KMS-11 (cell line): ENCODE data around the gene ASPSCR1.

Experiments
- H2AFZ ChIP-seq: fragments of 200-600 bp; sonication (generic); 2 replicates; pipeline ENCODE4 v1.6.1; 2016; ENCODE audit warnings: antibody characterized with exemption, mixed run types, low read depth
- H3K27ac ChIP-seq: fragments of 200-600 bp; sonication (generic); 2 replicates; pipeline ENCODE4 v1.6.1; 2016; ENCODE audit warnings: mild to moderate bottlenecking, mixed run types
- H3K27me3 ChIP-seq: fragments of 200-600 bp; sonication (generic); 2 replicates; pipeline ENCODE4 v1.6.1; 2017; ENCODE audit warnings: mild to moderate bottlenecking, low read depth, mixed run types, moderate library complexity; ENCODE audit not compliant: insufficient read depth
- H3K36me3 ChIP-seq: fragments of 200-600 bp; sonication (generic); 2 replicates; pipeline ENCODE4 v1.6.1; 2017; ENCODE audit warnings: mild to moderate bottlenecking, mixed run types; ENCODE audit not compliant: insufficient read depth
- H3K4me1 ChIP-seq: fragments of 200-600 bp; sonication (generic); 2 replicates; pipeline ENCODE4 v1.6.1; 2016; ENCODE audit warnings: mild to moderate bottlenecking, low read depth, mixed run types; ENCODE audit not compliant: poor library complexity, severe bottlenecking
- H3K4me2 ChIP-seq: fragments of 200-600 bp; sonication (generic); 2 replicates; pipeline ENCODE4 v1.7.0; 2016; ENCODE audit warnings: mild to moderate bottlenecking, mixed run types
- H3K4me3 ChIP-seq: fragments of 200-600 bp; sonication (generic); IDR thresholded peaks from 2 replicates; pipeline ENCODE4 v1.6.1; 2017; ENCODE audit warnings: low read depth, low read length, mixed read lengths; ENCODE audit not compliant: insufficient read depth
- H3K79me2 ChIP-seq: fragments of 200-600 bp; sonication (generic); 2 replicates; pipeline ENCODE4 v1.6.1; 2016; ENCODE audit warnings: low read depth, mixed run types; ENCODE audit not compliant: insufficient read depth
- H3K9ac ChIP-seq: fragments of 200-600 bp; sonication (generic); 2 replicates; pipeline ENCODE4 v1.6.1; 2016; ENCODE audit warnings: mild to moderate bottlenecking, mixed run types
- H4K20me1 ChIP-seq: fragments of 200-600 bp; sonication (generic); 2 replicates; pipeline ENCODE4 v1.6.1; 2016; ENCODE audit warnings: mild to moderate bottlenecking, mixed run types; ENCODE audit not compliant: insufficient read depth
- TF ChIP-seq, protein P1 (sequence below): fragments of 200-600 bp; sonication (generic); conservative IDR thresholded peaks from 2 replicates; pipeline ENCODE4 v1.6.1; 2017; ENCODE audit warnings: low read depth, mild to moderate bottlenecking, antibody characterized with exemption, low read length, moderate library complexity, mixed read lengths

ASPSCR1 gene

DNA sequence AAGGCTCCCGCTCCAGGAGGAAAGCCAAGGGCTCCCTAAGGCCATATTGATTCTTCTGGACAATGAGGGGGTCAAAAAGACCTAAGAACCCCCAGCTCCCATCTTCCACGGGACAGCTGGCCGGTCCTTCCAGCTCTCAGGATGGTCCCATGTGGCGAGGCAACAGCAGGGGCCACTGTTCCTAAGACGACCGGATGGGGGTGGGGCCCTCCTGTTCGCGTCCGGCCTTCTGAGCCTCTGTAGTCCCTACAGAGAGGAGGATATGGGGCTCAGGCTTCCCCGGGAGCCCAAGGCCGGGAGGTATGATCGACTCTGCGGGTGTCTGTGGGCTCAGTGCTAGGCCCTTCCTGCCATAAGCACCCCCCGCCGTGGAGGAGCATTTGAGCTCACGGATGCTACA, 66.1 kb downstream of the ASPSCR1 start:
- Histone ChIP-seq H4K20me1 (no peaks in the 10 kb centered on the region), H3K36me3 (no peaks in the 10 kb centered on the region), H3K27me3 (no peaks in the 10 kb centered on the region), H3K9ac (no peak overlapping the region), H3K79me2 (no peaks in the 10 kb centered on the region), H3K4me1 (no peaks in the 10 kb centered on the region), H3K4me3 (no peak overlapping the region), H3K27ac (no peak overlapping the region), H3K4me2 (no peak overlapping the region), H2AFZ (no peak overlapping the region)
- TF ChIP-seq, protein P1, sequence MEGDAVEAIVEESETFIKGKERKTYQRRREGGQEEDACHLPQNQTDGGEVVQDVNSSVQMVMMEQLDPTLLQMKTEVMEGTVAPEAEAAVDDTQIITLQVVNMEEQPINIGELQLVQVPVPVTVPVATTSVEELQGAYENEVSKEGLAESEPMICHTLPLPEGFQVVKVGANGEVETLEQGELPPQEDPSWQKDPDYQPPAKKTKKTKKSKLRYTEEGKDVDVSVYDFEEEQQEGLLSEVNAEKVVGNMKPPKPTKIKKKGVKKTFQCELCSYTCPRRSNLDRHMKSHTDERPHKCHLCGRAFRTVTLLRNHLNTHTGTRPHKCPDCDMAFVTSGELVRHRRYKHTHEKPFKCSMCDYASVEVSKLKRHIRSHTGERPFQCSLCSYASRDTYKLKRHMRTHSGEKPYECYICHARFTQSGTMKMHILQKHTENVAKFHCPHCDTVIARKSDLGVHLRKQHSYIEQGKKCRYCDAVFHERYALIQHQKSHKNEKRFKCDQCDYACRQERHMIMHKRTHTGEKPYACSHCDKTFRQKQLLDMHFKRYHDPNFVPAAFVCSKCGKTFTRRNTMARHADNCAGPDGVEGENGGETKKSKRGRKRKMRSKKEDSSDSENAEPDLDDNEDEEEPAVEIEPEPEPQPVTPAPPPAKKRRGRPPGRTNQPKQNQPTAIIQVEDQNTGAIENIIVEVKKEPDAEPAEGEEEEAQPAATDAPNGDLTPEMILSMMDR = no peak

DNA sequence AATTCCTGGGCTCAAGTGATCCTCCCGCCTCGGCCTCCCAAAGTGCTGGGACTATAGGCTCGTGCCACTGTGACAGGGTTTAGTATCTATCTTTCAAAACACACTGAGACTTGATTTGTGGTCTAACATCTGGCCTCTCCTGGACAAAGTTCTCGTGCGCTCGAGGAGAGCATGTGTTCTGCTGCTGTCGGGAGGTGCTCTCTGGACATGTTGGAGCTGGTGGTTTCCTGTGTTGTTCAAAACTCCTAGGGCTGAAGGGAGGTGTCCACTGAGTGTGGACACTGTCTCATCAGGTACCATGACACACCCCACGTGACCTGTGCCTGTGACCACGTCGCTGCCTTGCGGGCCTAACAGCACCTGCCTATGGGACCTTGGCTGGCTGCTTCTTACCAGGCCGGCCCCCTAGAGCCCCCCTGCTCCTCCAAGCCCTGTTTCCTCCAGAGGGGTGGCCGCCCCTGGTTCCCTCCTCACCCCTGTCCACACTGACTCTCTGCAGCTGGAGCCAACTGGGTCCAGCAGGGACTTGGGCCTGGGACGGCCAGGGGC, 68.6 kb downstream of the ASPSCR1 start:
- Histone ChIP-seq H3K4me2 (no peak overlapping the region), H2AFZ (no peak overlapping the region), H3K9ac (no peak overlapping the region), H3K27ac (no peak overlapping the region), H3K36me3 (no peaks in the 10 kb centered on the region), H3K79me2 (no peaks in the 10 kb centered on the region), H4K20me1 (no peaks in the 10 kb centered on the region), H3K27me3 (no peaks in the 10 kb centered on the region), H3K4me1 (peaks cover 9% of the 10 kb centered on the region), H3K4me3 (no peak overlapping the region)
- TF ChIP-seq, protein P1 = no peak

DNA sequence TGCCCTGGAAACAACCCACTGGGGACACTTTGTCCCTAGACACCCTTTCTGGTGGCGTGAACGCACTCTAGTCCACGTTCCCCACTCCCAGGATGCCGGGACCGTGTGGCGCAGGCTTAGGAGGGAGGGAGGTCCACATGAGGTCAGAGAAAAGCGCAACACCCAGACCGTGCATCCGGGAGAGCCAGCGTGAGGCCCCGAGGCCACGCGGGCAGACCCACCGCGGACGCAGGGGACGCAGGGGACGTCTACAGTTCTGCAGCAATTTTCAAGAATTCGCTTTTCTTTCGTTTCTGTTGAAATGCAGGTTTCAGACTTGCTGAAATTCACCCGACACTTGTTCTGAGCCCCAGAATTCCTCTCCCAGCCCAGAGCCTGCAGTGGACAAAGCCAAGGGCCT, 69.5 kb downstream of the ASPSCR1 start:
- H4K20me1 ChIP-seq = no peaks in the 10 kb centered on the region
- H3K79me2 ChIP-seq = no peaks in the 10 kb centered on the region
- H2AFZ ChIP-seq = no peak overlapping the region
- no peaks in the 10 kb centered on the region for H3K27me3 ChIP-seq
- H3K4me1 ChIP-seq = peaks cover 9% of the 10 kb centered on the region
- no peak overlapping the region for H3K4me3 ChIP-seq
- no peaks in the 10 kb centered on the region for H3K36me3 ChIP-seq
- H3K27ac ChIP-seq = no peak overlapping the region
- no peak overlapping the region for H3K4me2 ChIP-seq
- TF ChIP-seq, protein P1 = no peak
- no peak overlapping the region for H3K9ac ChIP-seq

DNA sequence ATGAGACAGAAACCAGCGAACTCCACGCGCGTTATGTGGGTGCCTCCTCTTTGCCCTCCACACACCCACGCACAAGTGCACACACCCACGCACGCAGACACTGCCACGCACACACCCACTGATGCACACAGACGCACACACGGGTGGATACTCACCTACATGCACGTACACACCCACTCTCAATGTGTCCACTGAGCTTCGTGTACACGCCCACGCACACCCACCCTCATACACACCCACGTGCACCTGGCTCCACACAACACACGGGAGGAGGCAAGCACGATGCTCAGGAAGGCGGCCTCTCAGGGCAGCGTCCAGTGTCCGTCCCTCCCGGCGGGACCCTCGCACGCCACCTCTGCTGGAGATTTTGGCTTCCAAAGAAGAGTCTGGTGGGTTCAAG, 70.0 kb downstream of the ASPSCR1 start:
- Histone ChIP-seq H3K27me3 (no peaks in the 10 kb centered on the region), H3K36me3 (no peaks in the 10 kb centered on the region), H3K4me2 (no peak overlapping the region), H2AFZ (no peak overlapping the region), H3K4me3 (no peak overlapping the region), H3K27ac (no peak overlapping the region), H4K20me1 (no peaks in the 10 kb centered on the region), H3K4me1 (peaks cover 9% of the 10 kb centered on the region), H3K79me2 (peaks cover 4% of the 10 kb centered on the region; the same call in 1 of the 2 replicates), H3K9ac (no peak overlapping the region)
- TF ChIP-seq, protein P1 = no peak
